ENCODE measurements around the gene IL1RAPL2. TPM values are rescaled to one million over a fixed set of nuclear protein-coding genes. Genes with fewer than 3 reads are reported as not detected.
"Not testable (repeated sequence)": the region's sequence is repeated elsewhere in the genome, so short reads cannot be mapped to it uniquely, and the experiment has no call there.

Gene IL1RAPL2
- total RNA-seq, 4 donors from 2014 or later = not detected

- WGBS, 2 donors = 51 to 81% methylated on average over 2 of the region's 2 CpGs
Observed at GRCh38 chrX:105098201-105098600, 532.2 kb downstream of the IL1RAPL2 start.

DNA sequence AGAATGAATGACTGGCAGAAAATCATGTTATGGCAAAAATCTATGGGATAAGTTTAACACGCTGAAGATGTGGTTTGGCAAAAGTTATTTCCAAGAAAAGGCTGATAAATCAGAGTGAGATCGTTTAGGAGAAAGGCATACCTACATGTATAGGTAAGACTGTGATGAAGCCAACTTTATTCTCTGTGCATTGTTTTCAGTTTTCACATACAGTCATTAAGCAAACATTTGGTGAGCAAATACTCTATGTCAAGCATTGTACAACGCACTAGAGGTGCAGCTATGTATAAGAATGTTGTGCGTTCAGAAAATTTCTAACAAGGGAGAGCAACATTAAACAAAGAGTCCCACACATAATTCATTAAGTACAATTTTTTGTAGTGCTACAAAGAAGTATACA lies 532.8 kb downstream of the IL1RAPL2 start:
- intact Hi-C loops (cut with DNase I) = no loop called here
- Histone ChIP-seq H3K27ac (no peak overlapping the region), H3K4me1 (no peaks in the 10 kb centered on the region), H3K27me3 (no peaks in the 10 kb centered on the region), H3K4me3 (replicated peaks in 1 of 3) (no peak overlapping the region), H3K9me3 (no peaks in the 10 kb centered on the region), H3K36me3 (no peaks in the 10 kb centered on the region)
- no peak for DNase-seq
- no peak for TF ChIP-seq POLR2A (IDR thresholded peaks at IDR 0.05)
- TF ChIP-seq, protein P1, sequence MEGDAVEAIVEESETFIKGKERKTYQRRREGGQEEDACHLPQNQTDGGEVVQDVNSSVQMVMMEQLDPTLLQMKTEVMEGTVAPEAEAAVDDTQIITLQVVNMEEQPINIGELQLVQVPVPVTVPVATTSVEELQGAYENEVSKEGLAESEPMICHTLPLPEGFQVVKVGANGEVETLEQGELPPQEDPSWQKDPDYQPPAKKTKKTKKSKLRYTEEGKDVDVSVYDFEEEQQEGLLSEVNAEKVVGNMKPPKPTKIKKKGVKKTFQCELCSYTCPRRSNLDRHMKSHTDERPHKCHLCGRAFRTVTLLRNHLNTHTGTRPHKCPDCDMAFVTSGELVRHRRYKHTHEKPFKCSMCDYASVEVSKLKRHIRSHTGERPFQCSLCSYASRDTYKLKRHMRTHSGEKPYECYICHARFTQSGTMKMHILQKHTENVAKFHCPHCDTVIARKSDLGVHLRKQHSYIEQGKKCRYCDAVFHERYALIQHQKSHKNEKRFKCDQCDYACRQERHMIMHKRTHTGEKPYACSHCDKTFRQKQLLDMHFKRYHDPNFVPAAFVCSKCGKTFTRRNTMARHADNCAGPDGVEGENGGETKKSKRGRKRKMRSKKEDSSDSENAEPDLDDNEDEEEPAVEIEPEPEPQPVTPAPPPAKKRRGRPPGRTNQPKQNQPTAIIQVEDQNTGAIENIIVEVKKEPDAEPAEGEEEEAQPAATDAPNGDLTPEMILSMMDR (IDR thresholded peaks at IDR 0.05) = no peak
- WGBS, 2 donors = 91 to 92% methylated on average over 4 of the region's 4 CpGs

More at GRCh38 chrX:105098201-105098600, 532.2 kb downstream of the IL1RAPL2 start:
- Histone ChIP-seq H3K4me3 (replicated peaks in 1 of 3) (no peak overlapping the region), H3K27ac (no peak overlapping the region), H3K36me3 (no peaks in the 10 kb centered on the region), H3K27me3 (no peaks in the 10 kb centered on the region), H3K4me1 (no peaks in the 10 kb centered on the region), H3K9me3 (no peaks in the 10 kb centered on the region)
- TF ChIP-seq, protein P1 (IDR thresholded peaks at IDR 0.05) = no peak
- TF ChIP-seq POLR2A (IDR thresholded peaks at IDR 0.05) = no peak
- intact Hi-C loops (cut with DNase I) = no loop called here
- DNase-seq = no peak

DNA sequence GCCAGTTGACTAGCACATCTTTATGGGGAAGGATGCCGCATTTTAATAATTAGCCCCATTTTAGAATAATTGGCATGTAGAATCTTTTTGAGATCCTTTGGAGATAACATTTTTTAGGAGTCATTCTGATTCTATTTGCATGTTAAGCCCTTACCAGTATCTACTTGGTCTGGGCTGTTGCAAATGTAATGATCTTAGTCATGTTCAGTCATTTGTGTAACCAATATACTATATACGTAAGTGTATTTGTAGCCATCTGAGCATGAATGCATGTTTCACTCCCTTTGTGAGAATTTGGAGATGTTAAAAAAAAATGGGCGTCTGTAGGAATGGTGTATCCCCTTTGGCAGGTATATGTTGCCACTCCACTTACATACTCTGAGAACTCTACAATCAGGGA lies 535.4 kb downstream of the IL1RAPL2 start:
- intact Hi-C loops (cut with DNase I) = no loop called here
- H3K9me3 ChIP-seq = no peaks in the 10 kb centered on the region
- TF ChIP-seq POLR2A (IDR thresholded peaks at IDR 0.05) = no peak
- TF ChIP-seq, protein P1 (IDR thresholded peaks at IDR 0.05) = no peak
- no peak for DNase-seq
- WGBS, 2 donors = 96% methylated on average over 3 of the region's 3 CpGs
- no peaks in the 10 kb centered on the region for H3K27me3 ChIP-seq
- no peak overlapping the region for H3K4me3 ChIP-seq (replicated peaks in 1 of 3)
- no peaks in the 10 kb centered on the region for H3K36me3 ChIP-seq
- H3K27ac ChIP-seq = no peak overlapping the region
- no peaks in the 10 kb centered on the region for H3K4me1 ChIP-seq

- Histone ChIP-seq H3K36me3 (no peaks in the 10 kb centered on the region), H3K9me3 (no peaks in the 10 kb centered on the region), H3K27ac (no peak overlapping the region), H3K27me3 (no peaks in the 10 kb centered on the region), H3K4me3 (replicated peaks in 1 of 3) (no peak overlapping the region), H3K4me1 (no peaks in the 10 kb centered on the region)
- WGBS, 2 donors = 39 to 77% methylated on average over 6 of the region's 6 CpGs
- TF ChIP-seq, protein P1 (IDR thresholded peaks at IDR 0.05) = no peak
- no peak for TF ChIP-seq POLR2A (IDR thresholded peaks at IDR 0.05)
- no peak for DNase-seq
- intact Hi-C loops (cut with DNase I) = no loop called here
Observed at GRCh38 chrX:105109936-105110335, 543.9 kb downstream of the IL1RAPL2 start.

- TF ChIP-seq POLR2A (IDR thresholded peaks at IDR 0.05) = no peak
- TF ChIP-seq, protein P1 (IDR thresholded peaks at IDR 0.05) = no peak
- intact Hi-C loops (cut with DNase I) = no loop called here
- H3K27ac ChIP-seq = no peak overlapping the region
- no peaks in the 10 kb centered on the region for H3K27me3 ChIP-seq
- 67 to 91% methylated on average over 1 to 2 of the region's 3 CpGs for WGBS, 2 donors
- H3K4me1 ChIP-seq = no peaks in the 10 kb centered on the region
- H3K4me3 ChIP-seq (replicated peaks in 1 of 3) = no peak overlapping the region
- no peaks in the 10 kb centered on the region for H3K36me3 ChIP-seq
- H3K9me3 ChIP-seq = no peaks in the 10 kb centered on the region
- no peak for DNase-seq
Observed at GRCh38 chrX:105114554-105115130, 548.6 kb downstream of the IL1RAPL2 start.

- H3K9me3 ChIP-seq; H3K4me1 ChIP-seq; DNase-seq; intact Hi-C loops (cut with DNase I); H3K27me3 ChIP-seq; H3K4me3 ChIP-seq (replicated peaks in 1 of 3); H3K27ac ChIP-seq; H3K36me3 ChIP-seq: not testable (repeated sequence)
- WGBS, 2 donors = 90 to 98% methylated on average over 7 to 16 of the region's 35 CpGs
Observed at GRCh38 chrX:105115596-105116320, 549.8 kb downstream of the IL1RAPL2 start.

All from thyroid gland (tissue), 4 donors.